CD14-positive monocyte (primary cell): ENCODE measurements around the gene PTTG1IP. TPM values are rescaled to one million over a fixed set of nuclear protein-coding genes. Genes with fewer than 3 reads are reported as not detected.

Source experiments
- DNase-seq, 3 donors: peaks; one replicate each; pipeline ENCODE4 v3.0.0-alpha.2; 2011 to 2022
- H2AFZ ChIP-seq: 2 replicates; pipeline ENCODE4 v1.6.0; 2012; ENCODE audit warnings: mild to moderate bottlenecking, low read depth, low read length, inconsistent platforms; ENCODE audit not compliant: insufficient read depth, poor library complexity, severe bottlenecking
- H3K27ac ChIP-seq, 2 donors: 1 replicate in 1 of 2; 2 replicates in 1 of 2; pipeline ENCODE4 v1.5.1; 2012 to 2013; ENCODE audit warnings: low read length in 2 of 2, control low read depth in 1 of 2, inconsistent platforms in 1 of 2, low read depth in 1 of 2, mild to moderate bottlenecking in 1 of 2
- H3K27me3 ChIP-seq, 2 donors: one replicate each; pipeline versions ENCODE4 v1.6.0 to v1.6.1; 2011 to 2013; ENCODE audit warnings: low read length in 2 of 2; ENCODE audit not compliant: control insufficient read depth in 2 of 2, insufficient read depth in 2 of 2
- H3K36me3 ChIP-seq, 2 donors: replicated peaks in 1 of 2; 1 replicate in 1 of 2; 2 replicates in 1 of 2; pipeline versions ENCODE4 v1.5.1 to v1.6.1; 2012 to 2013; ENCODE audit warnings: low read length in 2 of 2, control low read depth in 1 of 2, inconsistent platforms in 1 of 2, mild to moderate bottlenecking in 1 of 2; ENCODE audit not compliant: insufficient read depth in 2 of 2, control insufficient read depth in 1 of 2
- H3K4me1 ChIP-seq, 2 donors: 1 replicate in 1 of 2; 2 replicates in 1 of 2; pipeline versions ENCODE4 v1.5.1 to v1.6.1; 2012 to 2013; ENCODE audit warnings: low read length in 2 of 2, control low read depth in 1 of 2, inconsistent platforms in 1 of 2, mild to moderate bottlenecking in 1 of 2, moderate library complexity in 1 of 2; ENCODE audit not compliant: insufficient read depth in 2 of 2, control insufficient read depth in 1 of 2
- H3K4me2 ChIP-seq: replicated peaks from 2 replicates; pipeline ENCODE3; 2012; ENCODE audit warnings: low read length, moderate library complexity, mild to moderate bottlenecking; ENCODE audit not compliant: poor library complexity, severe bottlenecking; ENCODE audit errors: extremely low read depth
- H3K4me3 ChIP-seq, 3 experiments: fragments of 200-600 bp in 1 of 3; sonication (generic) in 1 of 3; replicated peaks in 1 of 3; 1 replicate in 2 of 3; 2 replicates in 1 of 3; pipeline ENCODE4 v1.5.1; 2011 to 2013; ENCODE audit warnings: low read length in 3 of 3, mild to moderate bottlenecking in 3 of 3, control low read depth in 2 of 3, low read depth in 2 of 3, inconsistent platforms in 1 of 3, moderate library complexity in 1 of 3
- H3K79me2 ChIP-seq: 2 replicates; pipeline ENCODE4 v1.6.0; 2012; ENCODE audit warnings: mild to moderate bottlenecking, control low read depth, inconsistent platforms, low read length, moderate library complexity; ENCODE audit not compliant: insufficient read depth
- H3K9ac ChIP-seq: 2 replicates; pipeline ENCODE4 v1.6.0; 2017; ENCODE audit warnings: low read length, mild to moderate bottlenecking; ENCODE audit not compliant: insufficient read depth, poor library complexity, severe bottlenecking
- H3K9me3 ChIP-seq, 2 donors: replicated peaks in 1 of 2; 1 replicate in 1 of 2; 2 replicates in 1 of 2; pipeline versions ENCODE4 v1.5.1 to v1.6.1; 2012 to 2013; ENCODE audit warnings: low read length in 2 of 2, control low read depth in 1 of 2; ENCODE audit not compliant: control insufficient read depth in 1 of 2, insufficient read depth in 1 of 2
- H4K20me1 ChIP-seq: 2 replicates; pipeline ENCODE4 v1.6.0; 2012; ENCODE audit warnings: mild to moderate bottlenecking, low read length, control low read depth, moderate library complexity; ENCODE audit not compliant: insufficient read depth
- H3K27ac Mint-ChIP-seq, 7 donors: one replicate each; pipeline ENCODE4 v1.8.0; 2020; ENCODE audit warnings: mild to moderate bottlenecking in 7 of 7, mixed read lengths in 7 of 7, moderate library complexity in 6 of 7, inconsistent platforms in 2 of 7
- H3K27me3 Mint-ChIP-seq, 3 donors: one replicate each; pipeline ENCODE4 v1.8.0; 2021 to 2022; ENCODE audit warnings: low read depth in 3 of 3, mild to moderate bottlenecking in 3 of 3, mixed read lengths in 3 of 3, moderate library complexity in 3 of 3, inconsistent platforms in 1 of 3
- H3K36me3 Mint-ChIP-seq, 2 donors: one replicate each; pipeline ENCODE4 v1.8.0; 2020; ENCODE audit warnings: mixed read lengths in 2 of 2, inconsistent platforms in 1 of 2, mild to moderate bottlenecking in 1 of 2
- H3K4me1 Mint-ChIP-seq: one replicate; pipeline ENCODE4 v1.8.0; 2020; ENCODE audit warnings: mild to moderate bottlenecking, mixed read lengths
- H3K4me3 Mint-ChIP-seq, 2 donors: one replicate each; pipeline ENCODE4 v1.8.0; 2020; ENCODE audit warnings: mild to moderate bottlenecking in 2 of 2, mixed read lengths in 2 of 2, moderate library complexity in 1 of 2
- H3K9me3 Mint-ChIP-seq, 7 donors: one replicate each; pipeline ENCODE4 v1.8.0; 2020 to 2022; ENCODE audit warnings: mixed read lengths in 7 of 7, mild to moderate bottlenecking in 6 of 7, moderate library complexity in 6 of 7, inconsistent platforms in 2 of 7
- WGBS: methylation state at CpG from one replicate; pipeline ENCODE4 v1.1.5; 2013; ENCODE audit warnings: missing lambda C conversion rate; ENCODE audit not compliant: insufficient coverage; 5-methylcytosine and 5-hydroxymethylcytosine counted together
- intact Hi-C, 2 donors: fragments of 100-400 bp; cut with micrococcal nuclease; formaldehyde crosslinking; loops; one replicate each; pipeline versions ENCODE4 v1.15.0 to v1.15.1; 2023
- polyA plus RNA-seq, 3 donors: library from polyadenylated mRNA; depleted of rRNA in 1 of 3; unstranded in 2 of 3; stranded (reverse) in 1 of 3; fragments of 300-500 nt in 2 of 3; fragments of >200 nt in 1 of 3; fragmentation: Illumina TruSeq in 2 of 3; gene quantifications; 1 replicate in 2 of 3; 2 replicates in 1 of 3; pipeline ENCODE4 v1.2.3, GENCODE V29; 2012 to 2021
- TF ChIP-seq, protein P1 (sequence below): fragments of 200-600 bp; IDR thresholded peaks from one replicate; pipeline ENCODE4 v1.8.0; 2022; ENCODE audit warnings: antibody characterized with exemption, mild to moderate bottlenecking

The PTTG1IP gene
- polyA plus RNA-seq, 3 donors: 118 to 238 (median 206) TPM

DNA sequence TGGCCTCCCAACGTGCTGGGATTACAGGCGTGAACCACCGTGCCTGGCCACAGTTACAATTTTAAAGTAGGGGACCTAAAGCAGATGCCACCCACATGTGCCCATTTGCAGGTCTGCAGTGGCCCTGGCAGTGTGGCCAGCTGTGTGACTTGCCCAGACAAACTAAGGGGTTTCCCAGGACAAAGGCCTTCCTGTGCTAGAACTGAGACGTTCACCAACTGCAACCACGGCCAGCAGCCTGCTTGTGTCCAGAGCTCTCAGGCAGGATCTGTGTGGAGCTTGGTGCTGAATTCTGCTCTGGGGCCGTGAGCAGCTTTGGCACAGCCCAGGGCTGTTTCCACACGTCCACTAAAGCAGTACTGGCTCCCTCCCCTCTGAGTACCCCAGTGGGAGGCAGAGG lies 10.6 kb upstream of the PTTG1IP start:
- no peak overlapping the region for H2AFZ ChIP-seq
- H3K9me3 Mint-ChIP-seq: no peaks in the 10 kb centered on the region
- no peaks in the 10 kb centered on the region for H3K9me3 ChIP-seq
- H3K27me3 Mint-ChIP-seq: peaks cover 0 to 3% (median 0%) of the 10 kb centered on the region in 3 donors
- intact Hi-C loops: loop anchor here in 1 of 2 donors (5.0 kb wide), 1 partner anchor 43 kb away; no protein-coding TSS in a partner anchor
- peaks cover 27 to 35% of the 10 kb centered on the region in 2 donors for H3K36me3 Mint-ChIP-seq
- H3K27ac ChIP-seq: peak overlapping the region; percentile 64 to 78
- peak in 1 of 3 donors; percentile 55 for DNase-seq
- H3K4me1 ChIP-seq: peaks cover 52% of the 10 kb centered on the region in 2 donors
- WGBS: 60% methylated on average over 5 of the region's 7 CpGs
- no peaks in the 10 kb centered on the region for H3K27me3 ChIP-seq
- no peak overlapping the region for H3K9ac ChIP-seq
- TF ChIP-seq, protein P1, sequence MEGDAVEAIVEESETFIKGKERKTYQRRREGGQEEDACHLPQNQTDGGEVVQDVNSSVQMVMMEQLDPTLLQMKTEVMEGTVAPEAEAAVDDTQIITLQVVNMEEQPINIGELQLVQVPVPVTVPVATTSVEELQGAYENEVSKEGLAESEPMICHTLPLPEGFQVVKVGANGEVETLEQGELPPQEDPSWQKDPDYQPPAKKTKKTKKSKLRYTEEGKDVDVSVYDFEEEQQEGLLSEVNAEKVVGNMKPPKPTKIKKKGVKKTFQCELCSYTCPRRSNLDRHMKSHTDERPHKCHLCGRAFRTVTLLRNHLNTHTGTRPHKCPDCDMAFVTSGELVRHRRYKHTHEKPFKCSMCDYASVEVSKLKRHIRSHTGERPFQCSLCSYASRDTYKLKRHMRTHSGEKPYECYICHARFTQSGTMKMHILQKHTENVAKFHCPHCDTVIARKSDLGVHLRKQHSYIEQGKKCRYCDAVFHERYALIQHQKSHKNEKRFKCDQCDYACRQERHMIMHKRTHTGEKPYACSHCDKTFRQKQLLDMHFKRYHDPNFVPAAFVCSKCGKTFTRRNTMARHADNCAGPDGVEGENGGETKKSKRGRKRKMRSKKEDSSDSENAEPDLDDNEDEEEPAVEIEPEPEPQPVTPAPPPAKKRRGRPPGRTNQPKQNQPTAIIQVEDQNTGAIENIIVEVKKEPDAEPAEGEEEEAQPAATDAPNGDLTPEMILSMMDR: no peak
- no peak overlapping the region for H3K4me2 ChIP-seq
- H3K36me3 ChIP-seq: peaks cover 38% of the 10 kb centered on the region in 2 donors
- H3K4me1 Mint-ChIP-seq: peaks cover 53% of the 10 kb centered on the region
- H3K27ac Mint-ChIP-seq: peak overlapping the region; percentile 90 to 96 (median 95)
- H4K20me1 ChIP-seq: peaks cover 45% of the 10 kb centered on the region
- H3K4me3 Mint-ChIP-seq: peak overlapping the region in 1 of 2 donors; percentile 2
- no peak overlapping the region for H3K4me3 ChIP-seq
- peaks cover 20% of the 10 kb centered on the region for H3K79me2 ChIP-seq

- Histone ChIP-seq H3K27me3 (no peaks in the 10 kb centered on the region), H3K4me2 (peak overlapping the region; percentile 61), H3K27ac (peak overlapping the region; percentile 64 to 88), H4K20me1 (peaks cover 37% of the 10 kb centered on the region), H3K36me3 (peaks cover 29 to 30% of the 10 kb centered on the region in 2 donors), H3K79me2 (peaks cover 20% of the 10 kb centered on the region), H3K4me1 (peaks cover 61% of the 10 kb centered on the region in 2 donors), H3K9ac (no peak overlapping the region), H2AFZ (no peak overlapping the region), H3K4me3 (peak overlapping the region in 1 of 3 experiments; percentile 58), H3K9me3 (no peaks in the 10 kb centered on the region)
- peak overlapping the region in 1 of 2 donors; percentile 46 for H3K4me3 Mint-ChIP-seq
- TF ChIP-seq, protein P1: no peak
- H3K4me1 Mint-ChIP-seq: peaks cover 60% of the 10 kb centered on the region
- H3K9me3 Mint-ChIP-seq: no peaks in the 10 kb centered on the region
- H3K27me3 Mint-ChIP-seq: peaks cover 0 to 3% (median 0%) of the 10 kb centered on the region in 3 donors
- DNase-seq: no peak
- peaks cover 25 to 30% of the 10 kb centered on the region in 2 donors for H3K36me3 Mint-ChIP-seq
- intact Hi-C loops: loop anchor here in 1 of 2 donors (5.0 kb wide), 1 partner anchor 44 kb away; no protein-coding TSS in a partner anchor
- 76% methylated on average over 8 of the region's 11 CpGs for WGBS
- peak overlapping the region; percentile 93 to 99 (median 96) for H3K27ac Mint-ChIP-seq
These were observed 9.8 kb upstream of the PTTG1IP start for GRCh38 chr21:44883250-44883649.
